Measurements from ENCODE around the gene HOXA3.

- no peak for TF ChIP-seq CTCF (IDR thresholded peaks at IDR 0.05; ENCODE audit: insufficient read depth, low read depth, low read length)
- no peak for TF ChIP-seq EZH2 (IDR thresholded peaks at IDR 0.05; ENCODE audit: insufficient read depth, low read length)
These were observed 89.4 kb downstream of the HOXA3 start for GRCh38 chr7:27062946-27063345.
